HUES64 (cell line): ENCODE measurements around the gene UAP1L1.

Experiments
- H3K27ac ChIP-seq: 2 replicates; pipeline ENCODE4 v1.7.0; 2013; ENCODE audit warnings: low read depth, low read length, inconsistent platforms
- H3K27me3 ChIP-seq: 2 replicates; pipeline ENCODE4 v1.6.1; 2013; ENCODE audit warnings: mild to moderate bottlenecking, low read length; ENCODE audit not compliant: insufficient read depth
- H3K36me3 ChIP-seq: 2 replicates; pipeline ENCODE4 v1.6.1; 2013; ENCODE audit warnings: mild to moderate bottlenecking, low read length; ENCODE audit not compliant: insufficient read depth
- H3K4me1 ChIP-seq: 2 replicates; pipeline ENCODE4 v1.6.1; 2013; ENCODE audit warnings: mild to moderate bottlenecking, low read length, moderate library complexity; ENCODE audit not compliant: insufficient read depth
- H3K4me3 ChIP-seq: 2 replicates; pipeline ENCODE4 v1.5.1; 2013; ENCODE audit warnings: mild to moderate bottlenecking, low read length, moderate library complexity
- H3K9ac ChIP-seq: 2 replicates; pipeline ENCODE4 v1.6.1; 2013; ENCODE audit warnings: mild to moderate bottlenecking, low read depth, low read length
- H3K9me3 ChIP-seq: 2 replicates; pipeline ENCODE4 v1.6.1; 2013; ENCODE audit warnings: low read depth, low read length; ENCODE audit not compliant: insufficient read depth
- WGBS: fragments of 150-250, 120-280 bp; methylation state at CpG from one replicate; pipeline ENCODE4 v1.1.7; 2013; ENCODE audit warnings: missing lambda C conversion rate; 5-methylcytosine and 5-hydroxymethylcytosine counted together

UAP1L1 gene

GRCh38 chr9:137034039-137034708 lies 43.1 kb upstream of the UAP1L1 start:
- H3K36me3 ChIP-seq, result peaks cover 4% of the 10 kb centered on the region; the same call in 1 of the 2 replicates
- no peak overlapping the region for H3K4me3 ChIP-seq
- no peak overlapping the region for H3K9ac ChIP-seq
- no peaks in the 10 kb centered on the region for H3K9me3 ChIP-seq
- peaks cover 1% of the 10 kb centered on the region for H3K27me3 ChIP-seq
- no peak overlapping the region for H3K27ac ChIP-seq
- no peaks in the 10 kb centered on the region for H3K4me1 ChIP-seq
- 84% methylated on average over 13 of the region's 15 CpGs for WGBS

DNA sequence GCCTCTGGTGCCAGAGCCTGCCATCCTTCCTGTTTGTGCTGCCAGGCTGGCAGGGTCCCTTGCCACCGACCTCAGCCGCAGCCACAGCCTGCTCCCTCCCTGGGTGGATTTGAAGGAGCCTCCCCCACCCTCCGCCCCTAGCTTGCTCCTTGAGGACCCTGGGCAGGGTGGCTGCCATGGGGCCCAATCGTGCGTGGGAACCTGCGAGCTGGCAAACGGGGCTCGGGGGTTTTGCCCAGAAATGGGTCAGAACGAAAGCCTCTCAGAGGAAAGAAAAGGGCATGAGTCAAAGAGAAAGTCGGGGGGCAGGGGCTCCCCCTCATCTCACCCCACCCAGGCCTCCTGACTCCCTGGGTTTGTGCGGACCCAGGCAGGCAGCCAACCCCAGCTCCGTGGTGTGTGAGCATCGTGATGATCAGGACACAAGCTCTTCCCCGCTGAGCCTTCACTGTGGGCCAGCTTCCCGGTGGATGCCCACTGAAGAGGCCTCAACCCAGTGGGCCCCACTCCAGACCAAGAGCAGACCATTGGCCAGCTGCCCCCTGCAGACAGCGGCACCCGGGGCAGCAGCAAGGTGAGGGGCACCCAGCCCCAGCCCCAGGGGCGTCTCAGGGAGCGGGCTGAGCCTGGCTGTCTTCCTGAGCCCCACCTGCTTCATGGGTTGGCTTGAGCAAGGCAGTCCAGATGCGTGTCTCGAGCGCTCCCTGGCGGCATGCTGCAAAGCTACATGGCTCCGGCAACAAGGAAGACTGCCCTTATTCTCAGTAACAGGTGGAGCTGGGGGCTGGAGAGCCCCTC lies 42.4 kb upstream of the UAP1L1 start:
- no peak overlapping the region for H3K4me3 ChIP-seq
- 42% methylated on average over 24 of the region's 24 CpGs for WGBS
- H3K36me3 ChIP-seq, result peaks cover 11% of the 10 kb centered on the region; the same call in 1 of the 2 replicates
- H3K27ac ChIP-seq, result no peak overlapping the region
- no peaks in the 10 kb centered on the region for H3K4me1 ChIP-seq
- H3K27me3 ChIP-seq, result no peaks in the 10 kb centered on the region
- H3K9me3 ChIP-seq, result no peaks in the 10 kb centered on the region
- H3K9ac ChIP-seq, result no peak overlapping the region

DNA sequence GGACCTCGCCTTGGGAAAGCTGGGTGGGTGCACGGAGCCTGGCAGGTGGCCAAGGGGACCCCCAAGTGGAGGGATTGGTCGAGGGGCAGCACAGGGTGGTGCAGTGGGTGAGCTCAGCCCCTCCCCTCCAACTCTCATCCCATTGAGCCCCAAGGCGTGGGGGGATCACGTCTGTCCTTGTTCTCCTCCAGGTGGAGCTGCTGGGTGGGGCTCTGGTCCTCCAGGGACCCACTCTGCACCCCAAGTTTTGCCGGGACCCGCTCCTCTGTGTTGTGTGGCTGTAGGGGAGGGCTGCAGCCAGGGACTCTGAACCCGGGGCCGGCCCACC lies 41.8 kb upstream of the UAP1L1 start:
- Histone ChIP-seq H3K27me3 (no peaks in the 10 kb centered on the region), H3K27ac (no peak overlapping the region), H3K9me3 (no peaks in the 10 kb centered on the region), H3K9ac (no peak overlapping the region), H3K4me3 (no peak overlapping the region), H3K36me3 (peaks cover 11% of the 10 kb centered on the region; the same call in 1 of the 2 replicates), H3K4me1 (no peaks in the 10 kb centered on the region)
- WGBS, result 39% methylated on average over 8 of the region's 9 CpGs

DNA sequence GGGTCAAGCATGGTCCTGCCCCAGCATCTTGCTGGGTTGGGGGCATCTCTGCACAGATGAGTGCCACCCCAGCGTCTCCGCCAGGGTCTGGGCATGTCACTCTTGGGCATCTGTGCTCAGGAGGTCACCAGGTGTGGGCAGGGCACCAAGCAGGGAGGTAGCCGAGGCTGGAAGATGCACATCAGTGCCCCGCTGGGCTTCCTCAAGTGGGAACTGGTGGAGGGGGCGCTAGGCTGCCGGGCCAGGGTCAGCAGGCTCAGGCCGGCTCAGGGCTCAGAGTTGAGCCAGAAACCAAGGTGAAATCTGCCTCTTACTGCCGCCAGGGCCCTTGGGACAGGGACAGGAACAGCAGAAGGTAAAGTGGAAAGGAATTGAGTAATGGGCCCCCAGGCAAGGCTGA lies 41.4 kb upstream of the UAP1L1 start:
- Histone ChIP-seq H3K4me1 (no peaks in the 10 kb centered on the region), H3K9me3 (no peaks in the 10 kb centered on the region), H3K4me3 (no peak overlapping the region), H3K27ac (no peak overlapping the region), H3K9ac (no peak overlapping the region), H3K36me3 (peaks cover 11% of the 10 kb centered on the region; the same call in 1 of the 2 replicates), H3K27me3 (no peaks in the 10 kb centered on the region)
- WGBS, result 82% methylated on average over 8 of the region's 8 CpGs

DNA sequence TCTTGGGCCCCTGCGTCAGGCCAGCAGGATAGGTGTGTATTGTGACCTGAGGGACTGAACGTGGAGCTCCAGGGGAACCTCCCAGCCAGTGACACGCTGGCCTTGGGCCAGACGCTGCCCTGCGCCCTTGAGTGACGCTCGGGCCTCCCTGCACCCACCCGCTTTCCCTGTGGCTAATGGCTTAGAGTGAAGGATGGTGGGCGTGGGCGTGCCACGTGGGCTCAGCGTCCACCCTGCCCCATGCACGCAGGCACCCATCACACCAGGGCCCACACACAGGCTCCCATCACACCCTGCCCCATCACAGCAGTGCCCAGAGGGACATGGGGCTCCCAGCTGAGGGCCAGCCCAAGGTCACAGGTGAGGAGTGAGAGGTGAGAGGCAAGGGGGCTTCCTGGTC lies 40.3 kb upstream of the UAP1L1 start:
- Histone ChIP-seq H3K9me3 (no peaks in the 10 kb centered on the region), H3K27me3 (no peaks in the 10 kb centered on the region), H3K36me3 (peaks cover 11% of the 10 kb centered on the region; the same call in 1 of the 2 replicates), H3K27ac (no peak overlapping the region), H3K4me3 (no peak overlapping the region), H3K4me1 (no peaks in the 10 kb centered on the region), H3K9ac (no peak overlapping the region)
- WGBS, result 91% methylated on average over 13 of the region's 13 CpGs

GRCh38 chr9:137037483-137037882 lies 39.8 kb upstream of the UAP1L1 start:
- Histone ChIP-seq H3K27me3 (no peaks in the 10 kb centered on the region), H3K4me3 (no peak overlapping the region), H3K9me3 (no peaks in the 10 kb centered on the region), H3K9ac (no peak overlapping the region), H3K4me1 (no peaks in the 10 kb centered on the region), H3K36me3 (peaks cover 11% of the 10 kb centered on the region; the same call in 1 of the 2 replicates), H3K27ac (no peak overlapping the region)
- WGBS, result 91% methylated on average over 10 of the region's 10 CpGs

GRCh38 chr9:137038916-137039315 lies 38.4 kb upstream of the UAP1L1 start:
- H3K4me1 ChIP-seq, result no peaks in the 10 kb centered on the region
- H3K9ac ChIP-seq, result no peak overlapping the region
- peaks cover 11% of the 10 kb centered on the region; the same call in 1 of the 2 replicates for H3K36me3 ChIP-seq
- 91% methylated on average over 8 of the region's 9 CpGs for WGBS
- H3K4me3 ChIP-seq, result no peak overlapping the region
- H3K27me3 ChIP-seq, result peaks cover 2% of the 10 kb centered on the region; the same call in 1 of the 2 replicates
- no peak overlapping the region for H3K27ac ChIP-seq
- H3K9me3 ChIP-seq, result no peaks in the 10 kb centered on the region

DNA sequence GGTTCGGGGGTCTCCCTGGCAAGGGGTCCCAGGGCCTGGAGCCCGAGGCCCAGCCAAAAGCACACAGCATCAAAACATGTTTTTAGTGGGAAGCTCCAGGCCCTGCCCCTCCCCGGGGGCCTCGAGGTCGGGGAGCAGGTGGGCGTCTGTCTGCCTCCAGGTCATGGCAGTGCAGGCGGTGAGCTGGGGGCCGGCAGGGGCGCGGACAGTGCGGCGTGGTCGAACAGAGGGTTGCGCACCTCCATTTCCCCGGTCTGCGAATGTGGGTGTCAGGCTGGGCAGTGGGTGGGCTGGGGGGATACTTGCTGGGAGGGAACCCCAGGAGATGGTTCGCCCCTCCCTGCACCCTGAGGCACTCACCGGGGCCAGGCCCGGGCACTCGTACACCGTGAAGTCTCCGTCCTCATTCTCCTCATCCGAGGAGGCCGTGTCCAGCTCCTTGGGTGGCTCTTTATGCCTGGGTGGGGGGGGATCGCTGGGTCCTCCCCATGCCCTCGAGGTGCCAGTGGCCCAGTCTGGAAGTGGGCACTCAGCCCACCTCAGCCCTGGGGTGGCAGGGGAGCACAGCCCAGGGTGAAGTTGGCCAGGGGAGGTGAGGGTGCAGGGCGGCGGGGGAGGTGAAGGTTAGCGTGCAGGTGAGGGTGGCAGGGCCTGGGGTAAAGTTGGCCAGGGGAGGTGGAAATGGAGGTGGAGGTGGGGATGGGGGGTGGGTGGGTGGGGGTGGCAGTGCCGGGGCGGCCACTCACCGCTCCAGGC lies 37.5 kb upstream of the UAP1L1 start:
- H3K9me3 ChIP-seq, result no peaks in the 10 kb centered on the region
- H3K27me3 ChIP-seq, result peaks cover 11% of the 10 kb centered on the region
- H3K9ac ChIP-seq, result no peak overlapping the region
- 94% methylated on average over 32 of the region's 32 CpGs for WGBS
- H3K36me3 ChIP-seq, result peaks cover 11% of the 10 kb centered on the region; the same call in 1 of the 2 replicates
- H3K4me3 ChIP-seq, result no peak overlapping the region
- H3K4me1 ChIP-seq, result no peaks in the 10 kb centered on the region
- H3K27ac ChIP-seq, result no peak overlapping the region

- 90% methylated on average over 23 of the region's 23 CpGs for WGBS
- H3K36me3 ChIP-seq, result peaks cover 11% of the 10 kb centered on the region; the same call in 1 of the 2 replicates
- no peaks in the 10 kb centered on the region for H3K9me3 ChIP-seq
- H3K27ac ChIP-seq, result no peak overlapping the region
- H3K4me1 ChIP-seq, result peaks cover 3% of the 10 kb centered on the region; the same call in 1 of the 2 replicates
- H3K9ac ChIP-seq, result no peak overlapping the region
- no peak overlapping the region for H3K4me3 ChIP-seq
- H3K27me3 ChIP-seq, result peaks cover 19% of the 10 kb centered on the region
Measured at GRCh38 chr9:137040568-137040967, 36.7 kb upstream of the UAP1L1 start.

GRCh38 chr9:137041124-137041523 lies 36.2 kb upstream of the UAP1L1 start:
- peaks cover 11% of the 10 kb centered on the region; the same call in 1 of the 2 replicates for H3K36me3 ChIP-seq
- WGBS, result 75% methylated on average over 15 of the region's 16 CpGs
- H3K4me3 ChIP-seq, result no peak overlapping the region

More at GRCh38 chr9:137041124-137041523, 36.2 kb upstream of the UAP1L1 start:
- Histone ChIP-seq H3K27me3 (peaks cover 20% of the 10 kb centered on the region), H3K9me3 (no peaks in the 10 kb centered on the region), H3K9ac (no peak overlapping the region), H3K27ac (no peak overlapping the region), H3K4me1 (peaks cover 3% of the 10 kb centered on the region; the same call in 1 of the 2 replicates)
